Measurements from ENCODE around the gene C21orf91. TPM values are rescaled to one million over a fixed set of nuclear protein-coding genes. Genes with fewer than 3 reads are reported as not detected.

The C21orf91 gene
- total RNA-seq, result 1 to 10 TPM; 4.0 to 8.5 (median 5.6) TPM

- ATAC-seq (peak; percentile 96 to 97), DNase-seq (peak; percentile 63 to 86)
- H3K27ac ChIP-seq, result peak within 1 kb of the TSS; percentile 78 to 88 (median 84)
- peak; percentile 67 to 88 for TF ChIP-seq POLR2A (IDR thresholded peaks at IDR 0.05)
- TF ChIP-seq CTCF (IDR thresholded peaks at IDR 0.05 in 4 of 5, conservative IDR thresholded peaks at IDR 0.05 in 1 of 5), result peak in 1 of 5 experiments; percentile 24
- in situ Hi-C loops (cut with MboI; ENCODE audit: low sequenced_read_pairs in 4 of 4), result no loop called here
- intact Hi-C loops (cut with DNase I; ENCODE audit: low total_unique reads), result no loop called here
- peak within 1 kb of the TSS; percentile 82 to 96 (median 82) for H3K4me3 ChIP-seq
- H3K4me1 ChIP-seq, result peaks cover 9 to 21% of the 10 kb centered on the region in 2 donors
- peaks cover 0 to 4% of the 10 kb centered on the region in 2 donors for H3K36me3 ChIP-seq
- H3K9me3 ChIP-seq, result no peaks in the 10 kb centered on the region
- no peaks in the 10 kb centered on the region for H3K27me3 ChIP-seq
Measured at GRCh38 chr21:17819114-17819876, at the start of gene C21orf91. Gene C21orf91, minus strand, starts transcription at chr21:17819356. Its CDS starts 1,038 bp downstream, at chr21:17818318.

GRCh38 chr21:17866590-17866989 lies 47.4 kb upstream of the C21orf91 start:
- H3K4me1 ChIP-seq, result no peaks in the 10 kb centered on the region
- TF ChIP-seq POLR2A (IDR thresholded peaks at IDR 0.05) (no peak), CTCF (IDR thresholded peaks at IDR 0.05 in 4 of 5, conservative IDR thresholded peaks at IDR 0.05 in 1 of 5) (no peak)
- no peak for DNase-seq
- intact Hi-C loops (cut with DNase I; ENCODE audit: low total_unique reads), result no loop called here
- H3K36me3 ChIP-seq, result no peaks in the 10 kb centered on the region
- no peak overlapping the region for H3K4me3 ChIP-seq
- H3K27ac ChIP-seq, result no peak overlapping the region
- no peak for ATAC-seq
- H3K27me3 ChIP-seq, result no peaks in the 10 kb centered on the region
- no peaks in the 10 kb centered on the region for H3K9me3 ChIP-seq
- in situ Hi-C loops (cut with MboI; ENCODE audit: low sequenced_read_pairs in 4 of 4), result no loop called here

- no peak for DNase-seq
- Histone ChIP-seq H3K27ac (no peak overlapping the region), H3K4me1 (no peaks in the 10 kb centered on the region), H3K4me3 (no peak overlapping the region), H3K9me3 (no peaks in the 10 kb centered on the region), H3K36me3 (no peaks in the 10 kb centered on the region), H3K27me3 (no peaks in the 10 kb centered on the region)
- in situ Hi-C loops (cut with MboI; ENCODE audit: low sequenced_read_pairs in 4 of 4) (no loop called here), intact Hi-C loops (cut with DNase I; ENCODE audit: low total_unique reads) (no loop called here)
- no peak for ATAC-seq
- TF ChIP-seq POLR2A (IDR thresholded peaks at IDR 0.05) (no peak), CTCF (IDR thresholded peaks at IDR 0.05 in 4 of 5, conservative IDR thresholded peaks at IDR 0.05 in 1 of 5) (no peak)
Measured at GRCh38 chr21:17859661-17860060, 40.5 kb upstream of the C21orf91 start.

- intact Hi-C loops (cut with DNase I; ENCODE audit: low total_unique reads), result no loop called here
- no peak overlapping the region for H3K27ac ChIP-seq
- no peaks in the 10 kb centered on the region for H3K4me1 ChIP-seq
- no peaks in the 10 kb centered on the region for H3K9me3 ChIP-seq
- no peaks in the 10 kb centered on the region for H3K36me3 ChIP-seq
- DNase-seq (no peak), ATAC-seq (no peak)
- no peaks in the 10 kb centered on the region for H3K27me3 ChIP-seq
- in situ Hi-C loops (cut with MboI; ENCODE audit: low sequenced_read_pairs in 4 of 4), result no loop called here
- H3K4me3 ChIP-seq, result no peak overlapping the region
- TF ChIP-seq CTCF (IDR thresholded peaks at IDR 0.05 in 4 of 5, conservative IDR thresholded peaks at IDR 0.05 in 1 of 5), result no peak
- no peak for TF ChIP-seq POLR2A (IDR thresholded peaks at IDR 0.05)
Measured at GRCh38 chr21:17858747-17859146, 39.6 kb upstream of the C21orf91 start.
